Neural cell (in vitro differentiated cells): Measurements from ENCODE around the gene ACOXL.

Experiments used
- CTCF ChIP-seq: fragments of 450-650 bp; IDR thresholded peaks from 2 replicates; pipeline ENCODE4 v1.5.1; 2014; ENCODE audit warnings: antibody characterized with exemption, mild to moderate bottlenecking, moderate library complexity; ENCODE audit not compliant: poor library complexity, severe bottlenecking
- EP300 ChIP-seq: fragments of 450-650 bp; conservative IDR thresholded peaks from 2 replicates; pipeline ENCODE4 v1.6.1; 2014; ENCODE audit warnings: antibody characterized with exemption, mild to moderate bottlenecking, moderate library complexity; ENCODE audit not compliant: poor library complexity, severe bottlenecking
- POLR2AphosphoS5 ChIP-seq: IDR thresholded peaks from 2 replicates; pipeline ENCODE4 v1.6.1; 2012
- RAD21 ChIP-seq: fragments of 450-650 bp; conservative IDR thresholded peaks from 2 replicates; pipeline ENCODE4 v1.6.1; 2014; ENCODE audit warnings: antibody characterized with exemption, mild to moderate bottlenecking, moderate library complexity
- TAF1 ChIP-seq: IDR thresholded peaks from 2 replicates; pipeline ENCODE4 v1.6.1; 2012; ENCODE audit warnings: low read depth

GRCh38 chr2:110995911-110996310, 263.5 kb downstream of the ACOXL start:
- TF ChIP-seq CTCF (no peak), EP300 (no peak), POLR2AphosphoS5 (no peak), TAF1 (no peak), RAD21 (no peak)
